Stimulated activated CD4-positive, alpha-beta T cell treated with anti-CD3 and anti-CD28 coated beads, TNF-alpha, amount 100 ng/mL, for 48 hours (primary cell): Measurements from ENCODE around the gene HRH3.

Source experiments
- DNase-seq, 3 donors: peaks; one replicate each; pipeline ENCODE4 v3.0.0-alpha.2; 2020; ENCODE audit warnings: low read depth in 3 of 3

HRH3 gene

GRCh38 chr20:62200491-62201172 is 19.4 kb downstream of the HRH3 start:
- no peak for DNase-seq

GRCh38 chr20:62198931-62199330 is 21.1 kb downstream of the HRH3 start:
- DNase-seq = no peak

DNA sequence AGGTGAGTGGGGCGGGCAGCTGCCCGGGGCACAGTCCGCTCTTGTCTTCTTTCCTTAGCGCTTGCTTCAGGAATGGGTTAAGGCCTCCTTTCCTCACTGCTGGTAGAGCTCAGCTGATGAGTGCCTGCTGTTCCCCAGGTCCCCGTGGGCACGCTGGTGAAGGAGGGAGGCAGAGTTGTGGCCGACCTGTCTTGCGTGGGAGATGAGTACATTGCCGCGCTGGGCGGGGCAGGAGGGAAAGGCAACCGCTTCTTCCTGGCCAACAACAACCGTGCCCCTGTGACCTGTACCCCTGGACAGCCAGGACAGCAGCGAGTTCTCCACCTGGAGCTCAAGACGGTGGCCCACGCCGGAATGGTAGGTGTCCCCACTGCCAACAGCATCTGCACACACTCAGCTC is 21.6 kb downstream of the HRH3 start:
- no peak for DNase-seq

GRCh38 chr20:62197801-62198200 is 22.3 kb downstream of the HRH3 start:
- no peak for DNase-seq

DNA sequence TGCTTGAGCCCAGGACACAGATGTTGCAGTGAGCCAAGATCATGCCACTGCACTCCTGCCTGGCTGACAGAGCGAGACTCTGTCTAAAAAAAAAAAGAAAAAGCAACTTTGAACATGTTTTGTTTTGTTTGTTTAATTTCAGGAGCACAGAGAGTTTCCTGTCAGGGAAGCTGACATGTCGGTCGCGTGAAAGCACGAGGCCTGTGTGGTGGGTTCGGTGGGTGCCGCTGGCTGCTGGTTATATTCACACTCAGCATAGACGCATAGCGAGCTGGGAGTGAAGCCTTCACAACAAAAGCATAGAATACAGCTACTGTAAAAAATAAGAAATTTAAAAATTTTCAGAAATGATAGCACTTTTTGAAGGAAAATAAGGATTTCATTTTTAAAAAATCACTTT is 22.8 kb downstream of the HRH3 start:
- DNase-seq = no peak

- DNase-seq = no peak
Observed at GRCh38 chr20:62196286-62196685, 23.8 kb downstream of the HRH3 start.

DNA sequence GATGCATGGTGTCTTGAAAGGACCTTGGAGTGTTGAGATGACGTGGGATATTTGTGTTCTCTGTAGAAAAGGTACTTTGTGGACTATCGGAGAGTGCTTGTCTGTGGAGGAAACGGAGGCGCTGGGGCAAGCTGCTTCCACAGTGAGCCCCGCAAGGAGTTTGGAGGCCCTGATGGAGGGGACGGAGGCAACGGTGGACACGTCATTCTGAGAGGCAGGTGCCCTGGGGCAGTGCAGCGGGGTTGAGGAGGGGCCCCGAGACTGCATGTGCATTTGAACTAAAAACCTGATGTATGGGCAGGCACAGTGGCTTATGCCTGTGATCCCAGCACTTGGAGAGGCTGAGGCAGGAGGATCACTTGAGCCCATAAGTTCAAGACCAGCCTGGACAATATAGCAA is 24.3 kb downstream of the HRH3 start:
- DNase-seq = no peak

GRCh38 chr20:62195075-62195405 is 25.0 kb downstream of the HRH3 start:
- no peak for DNase-seq

GRCh38 chr20:62193079-62194025 is 26.7 kb downstream of the HRH3 start:
- no peak for DNase-seq

GRCh38 chr20:62192635-62193034 is 27.4 kb downstream of the HRH3 start:
- DNase-seq = no peak

- no peak for DNase-seq
Observed at GRCh38 chr20:62191781-62192559, 28.1 kb downstream of the HRH3 start.

- no peak for DNase-seq
Observed at GRCh38 chr20:62190639-62191411, 29.3 kb downstream of the HRH3 start.

- DNase-seq = no peak
Observed at GRCh38 chr20:62186887-62187866, 32.9 kb downstream of the HRH3 start.

DNA sequence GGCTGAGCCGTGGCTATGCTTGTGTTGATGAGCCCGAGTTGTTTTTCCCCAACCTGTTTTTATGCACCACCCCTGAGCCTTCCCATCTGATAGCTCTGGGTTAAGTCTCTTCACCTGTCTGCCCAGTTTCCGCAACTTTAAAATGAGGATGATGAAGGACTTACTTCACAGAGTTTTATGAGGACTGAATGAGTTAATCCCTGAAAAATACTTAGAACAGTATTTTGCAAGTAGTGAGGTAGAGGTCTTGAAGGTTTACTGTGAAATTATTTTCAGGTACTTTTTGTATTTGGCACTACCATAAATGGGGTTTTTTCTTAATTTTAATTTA is 34.0 kb downstream of the HRH3 start:
- DNase-seq = no peak

DNA sequence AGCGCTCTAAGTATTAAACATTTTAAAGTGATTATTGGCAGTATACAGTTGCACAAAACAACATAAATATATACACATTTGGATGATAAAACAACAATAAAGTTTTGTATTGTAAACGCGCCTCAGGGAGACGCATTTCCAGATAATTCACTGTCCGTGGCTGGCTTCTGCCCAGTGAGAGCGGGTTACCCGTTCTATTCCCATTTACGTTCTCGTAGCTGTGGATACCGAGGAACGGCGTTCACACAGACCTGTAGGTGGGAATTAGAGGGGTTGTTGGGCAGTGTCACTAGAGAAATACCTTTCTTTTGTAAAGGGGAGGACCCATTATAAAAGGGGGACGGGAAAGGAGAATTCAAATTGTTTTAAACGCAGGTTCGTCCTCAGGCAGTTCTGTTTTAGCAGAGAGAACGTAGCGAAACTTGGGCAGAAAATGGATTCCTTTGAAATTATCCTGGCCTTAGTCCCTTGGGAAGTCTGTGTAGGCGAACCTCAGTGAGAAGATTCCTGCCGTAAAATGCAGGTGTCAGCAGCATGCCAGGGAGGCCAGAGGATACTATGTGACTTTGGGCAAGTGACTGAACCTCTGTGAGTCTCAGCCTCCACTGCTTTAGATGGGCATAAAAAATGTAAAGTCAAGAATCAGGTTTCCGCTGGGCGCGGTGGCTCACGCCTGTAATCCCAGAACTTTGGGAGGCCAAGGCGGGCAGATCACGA is 36.5 kb downstream of the HRH3 start:
- no peak for DNase-seq

DNA sequence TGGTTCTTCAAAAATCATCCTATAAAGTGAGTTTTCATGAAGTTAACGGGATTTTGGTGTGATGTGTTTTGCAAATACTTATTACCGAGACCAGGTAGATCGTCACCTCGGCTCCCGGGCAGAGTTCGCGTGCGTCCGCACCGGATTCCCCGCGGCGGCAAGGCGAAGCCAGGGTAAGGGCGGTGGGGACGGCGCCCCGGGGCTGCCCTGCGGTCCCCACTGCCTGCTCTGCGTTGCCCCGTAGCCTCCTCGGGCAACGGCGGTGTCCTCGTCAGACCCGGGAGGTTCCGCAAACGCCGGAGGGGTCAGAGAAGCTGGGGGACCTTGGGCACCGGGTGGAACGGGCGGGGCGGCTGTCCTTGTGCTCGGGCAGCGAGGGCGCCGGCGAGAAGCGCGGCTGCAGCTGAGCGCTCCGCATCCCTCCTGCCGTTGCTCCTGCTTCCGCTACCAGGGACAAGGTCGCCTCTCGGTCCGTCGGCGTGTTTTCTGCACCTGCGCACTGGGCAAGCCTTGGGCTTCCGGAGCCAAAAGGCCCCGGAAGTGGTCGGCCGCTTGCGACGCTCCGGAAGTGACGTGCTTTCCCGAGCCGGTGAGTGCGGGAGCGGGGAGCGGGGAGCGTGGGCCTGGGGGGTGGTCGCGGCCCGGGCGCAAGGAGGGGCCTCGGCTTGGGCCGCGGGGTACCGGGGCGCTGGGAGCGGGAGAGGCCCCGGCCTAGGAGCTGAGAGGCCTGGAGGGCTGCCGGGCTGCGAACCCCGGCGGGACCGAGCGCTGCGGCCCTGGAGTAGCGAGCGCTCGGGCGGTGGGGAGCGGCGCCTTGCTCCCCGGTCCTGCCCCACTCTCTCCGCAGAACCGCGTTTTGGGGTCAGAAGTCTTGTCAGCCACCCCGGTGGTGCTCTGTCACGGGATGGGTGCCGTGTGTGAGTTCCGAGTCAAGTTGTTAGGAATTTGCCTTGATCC is 37.3 kb downstream of the HRH3 start, which contains the start of gene MTG2:
Gene MTG2, plus strand, starts transcription at position 560 of the 957 bp plus-strand sequence. CDS start 10,393 bp downstream, outside the sequence.
- DNase-seq = peak; percentile 90 to 92 (median 90)

GRCh38 chr20:62181808-62182207 is 38.3 kb downstream of the HRH3 start:
- no peak for DNase-seq

DNA sequence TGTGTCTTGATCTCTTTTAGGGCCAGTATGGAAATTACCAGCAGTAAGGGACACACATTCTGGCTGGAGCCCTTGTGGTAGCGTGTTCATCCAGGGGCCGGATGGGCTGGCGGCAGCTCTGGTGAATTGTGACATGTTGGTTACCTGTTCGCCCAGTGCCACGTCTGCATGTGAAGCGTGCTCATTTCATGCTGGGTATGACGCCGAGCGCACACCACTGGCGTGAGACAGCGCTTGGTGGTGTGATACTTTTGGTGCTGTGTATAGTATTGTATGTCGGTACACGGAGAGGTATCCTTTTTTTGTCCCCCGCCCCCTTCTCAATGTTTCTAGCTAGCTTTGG is 40.9 kb downstream of the HRH3 start:
- DNase-seq = no peak
